KOPT-K1 (cell line): Measurements from ENCODE around the gene KRTAP5-4.
"Not testable (repeated sequence)": the region's sequence is repeated elsewhere in the genome, so short reads cannot be mapped to it uniquely, and the experiment has no call there.

Experiments
- H3K27ac ChIP-seq: fragments of 200-600 bp; sonication (generic); 2 replicates; pipeline ENCODE4 v1.5.1; 2016; ENCODE audit warnings: antibody characterized with exemption, mild to moderate bottlenecking, low read depth, low read length; ENCODE audit not compliant: poor library complexity, severe bottlenecking
- H3K36me3 ChIP-seq: fragments of 200-600 bp; sonication (generic); 2 replicates; pipeline ENCODE4 v1.5.1; 2017; ENCODE audit warnings: antibody characterized with exemption, mild to moderate bottlenecking, low read length, moderate library complexity; ENCODE audit not compliant: insufficient read depth
- H3K9me3 ChIP-seq: fragments of 200-600 bp; sonication (generic); 2 replicates; pipeline ENCODE4 v1.5.1; 2017; ENCODE audit warnings: antibody characterized with exemption, low read length, mild to moderate bottlenecking; ENCODE audit not compliant: insufficient read depth, poor library complexity, severe bottlenecking

The KRTAP5-4 gene

GRCh38 chr11:1631066-1631568 lies 9.2 kb upstream of the KRTAP5-4 start:
- Histone ChIP-seq H3K9me3 (no peaks in the 10 kb centered on the region), H3K27ac (no peak overlapping the region), H3K36me3 (no peaks in the 10 kb centered on the region)

- Histone ChIP-seq H3K27ac (no peak overlapping the region), H3K9me3 (no peaks in the 10 kb centered on the region), H3K36me3 (no peaks in the 10 kb centered on the region)
Observed at GRCh38 chr11:1630271-1630670, 8.3 kb upstream of the KRTAP5-4 start.

- Histone ChIP-seq H3K27ac (no peak within 1 kb of the TSS), H3K36me3 (no peaks in the 10 kb centered on the region), H3K9me3 (no peaks in the 10 kb centered on the region)
Observed at GRCh38 chr11:1629326-1630185, 7.6 kb upstream of the KRTAP5-4 start, which contains the start of gene KRTAP5-5. Gene KRTAP5-5, plus strand, starts transcription at chr11:1629775. Its CDS starts 66 bp downstream, at chr11:1629841.

DNA sequence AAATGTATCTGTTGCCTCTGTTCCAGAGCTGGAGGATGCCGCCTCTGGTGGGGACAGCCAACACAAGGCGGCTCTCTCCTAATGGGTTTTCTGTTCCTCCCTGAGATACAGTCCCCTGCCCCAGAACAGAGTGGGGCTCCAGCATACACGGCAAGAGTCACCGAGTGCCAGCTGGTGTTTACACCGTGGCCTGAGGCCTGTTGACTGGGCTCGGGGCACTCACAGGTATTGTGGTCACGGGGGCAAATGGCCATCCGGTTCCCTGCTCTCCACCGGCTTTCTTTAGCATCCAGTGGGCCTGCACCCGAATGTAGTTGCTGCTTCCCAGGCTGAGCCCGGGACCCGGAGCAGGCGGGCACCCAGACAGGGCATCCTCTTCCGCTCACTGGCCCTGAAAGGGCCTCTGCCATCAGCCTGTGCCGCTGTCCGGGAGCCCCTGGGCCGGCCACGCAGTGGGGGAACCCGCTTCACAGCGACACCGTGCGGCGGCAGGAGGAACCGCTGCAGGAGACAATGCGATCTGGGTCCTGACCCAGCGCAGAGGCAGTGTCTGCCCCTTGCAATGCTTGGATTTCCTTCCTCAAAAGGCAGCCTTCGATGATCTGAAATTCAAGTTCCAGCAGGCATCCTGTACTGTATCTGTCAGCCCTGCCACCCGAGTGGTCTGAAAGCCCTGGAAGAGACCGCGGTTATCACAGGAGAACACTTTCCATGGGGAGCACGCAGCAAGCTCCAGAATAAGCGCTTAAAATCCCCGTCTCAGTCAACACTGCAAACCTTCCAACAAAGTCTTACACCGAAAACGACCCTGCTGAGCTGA lies 6.8 kb upstream of the KRTAP5-4 start:
- Histone ChIP-seq H3K27ac (no peak overlapping the region), H3K9me3 (no peaks in the 10 kb centered on the region), H3K36me3 (no peaks in the 10 kb centered on the region)

DNA sequence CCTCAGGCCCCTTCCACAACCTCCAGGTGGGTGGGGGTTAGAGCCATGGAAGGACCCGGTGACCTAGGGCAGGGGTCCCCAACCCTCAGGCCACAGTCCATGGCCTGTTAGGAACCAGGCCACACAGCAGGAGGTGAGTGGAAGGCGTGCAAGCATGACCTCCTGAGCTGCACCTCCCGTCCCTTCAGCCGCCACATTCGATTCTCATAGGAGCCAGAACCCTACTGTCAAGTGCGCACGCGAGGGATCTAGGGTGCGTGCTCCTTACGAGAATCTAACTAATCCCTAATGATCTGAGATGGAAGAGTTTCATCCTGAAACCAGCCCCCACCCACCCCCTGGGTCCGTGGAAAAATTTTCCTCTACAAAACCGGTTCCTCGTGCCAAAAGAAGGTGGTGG lies 3.6 kb upstream of the KRTAP5-4 start:
- H3K9me3 ChIP-seq: no peaks in the 10 kb centered on the region
- no peaks in the 10 kb centered on the region for H3K36me3 ChIP-seq
- H3K27ac ChIP-seq: no peak overlapping the region

- H3K27ac ChIP-seq: no peak overlapping the region
- H3K9me3 ChIP-seq: no peaks in the 10 kb centered on the region
- no peaks in the 10 kb centered on the region for H3K36me3 ChIP-seq
Observed at GRCh38 chr11:1624621-1625020, 2.7 kb upstream of the KRTAP5-4 start.

DNA sequence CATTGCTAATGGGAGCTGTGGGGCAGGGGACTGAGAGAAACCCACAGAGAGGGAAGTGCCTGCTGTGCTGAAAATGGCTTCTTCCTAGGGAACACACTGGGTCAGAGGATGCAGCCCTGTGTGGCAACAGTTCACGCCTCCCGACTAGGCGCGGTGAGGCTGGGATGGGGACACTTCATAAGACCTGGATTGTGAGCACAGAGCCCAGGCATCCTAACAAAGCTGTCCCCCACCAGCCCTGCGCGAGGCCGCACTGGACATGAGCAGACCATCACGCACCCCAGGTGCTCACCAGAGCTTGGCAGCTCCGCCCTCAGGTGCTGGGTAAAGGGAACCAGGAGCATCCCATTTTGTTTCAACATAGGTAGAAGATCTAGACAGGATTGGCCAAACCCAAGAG lies 1.8 kb upstream of the KRTAP5-4 start:
- Histone ChIP-seq H3K27ac (no peak overlapping the region), H3K36me3 (no peaks in the 10 kb centered on the region), H3K9me3 (no peaks in the 10 kb centered on the region)

GRCh38 chr11:1619449-1619848 lies 2.5 kb downstream of the KRTAP5-4 start:
- H3K36me3 ChIP-seq: no peaks in the 10 kb centered on the region
- no peak overlapping the region for H3K27ac ChIP-seq

GRCh38 chr11:1618231-1618630 lies 3.7 kb downstream of the KRTAP5-4 start:
- Histone ChIP-seq H3K36me3 (no peaks in the 10 kb centered on the region), H3K27ac (no peak overlapping the region), H3K9me3 (no peaks in the 10 kb centered on the region)

More at GRCh38 chr11:1619449-1619848, 2.5 kb downstream of the KRTAP5-4 start:
- no peaks in the 10 kb centered on the region for H3K9me3 ChIP-seq

GRCh38 chr11:1608363-1608762 lies 13.6 kb downstream of the KRTAP5-4 start, which contains the start of gene KRTAP5-3:
Gene KRTAP5-3, minus strand, starts transcription at chr11:1608463. Its CDS starts 78 bp downstream, at chr11:1608385.
- Histone ChIP-seq H3K36me3 (no peaks in the 10 kb centered on the region), H3K27ac (no peak within 1 kb of the TSS), H3K9me3 (no peaks in the 10 kb centered on the region)

DNA sequence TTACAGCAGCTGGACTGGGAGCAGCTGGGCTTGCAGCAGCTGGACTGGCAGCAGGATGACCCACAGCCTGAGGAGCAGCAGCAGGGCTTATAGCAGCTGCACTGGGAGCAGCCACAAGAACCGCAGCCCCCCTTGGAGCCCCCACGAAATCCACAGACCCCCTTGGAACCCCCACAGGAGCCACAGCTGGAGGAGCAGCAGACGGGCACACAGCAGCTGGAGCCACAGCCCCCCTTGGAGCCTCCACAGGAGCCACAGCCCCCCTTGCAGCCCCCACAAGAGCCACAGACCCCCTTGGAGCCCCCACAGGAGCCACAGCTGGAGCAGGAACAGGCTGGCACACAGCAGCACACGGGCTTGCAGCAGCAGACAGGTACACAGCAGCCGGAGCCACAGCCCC lies 14.0 kb downstream of the KRTAP5-4 start:
- H3K36me3 ChIP-seq, H3K27ac ChIP-seq, H3K9me3 ChIP-seq: not testable (repeated sequence)

GRCh38 chr11:1607156-1607845 lies 14.6 kb downstream of the KRTAP5-4 start:
- H3K27ac ChIP-seq, H3K36me3 ChIP-seq, H3K9me3 ChIP-seq: not testable (repeated sequence)

- not testable (repeated sequence) for H3K9me3 ChIP-seq, H3K36me3 ChIP-seq, H3K27ac ChIP-seq
Observed at GRCh38 chr11:1605923-1606322, 16.0 kb downstream of the KRTAP5-4 start.

GRCh38 chr11:1604711-1605110 lies 17.2 kb downstream of the KRTAP5-4 start:
- H3K9me3 ChIP-seq: no peaks in the 10 kb centered on the region
- no peak overlapping the region for H3K27ac ChIP-seq
- no peaks in the 10 kb centered on the region for H3K36me3 ChIP-seq

- H3K36me3 ChIP-seq: no peaks in the 10 kb centered on the region
- H3K27ac ChIP-seq: no peak overlapping the region
- no peaks in the 10 kb centered on the region for H3K9me3 ChIP-seq
Observed at GRCh38 chr11:1604181-1604580, 17.8 kb downstream of the KRTAP5-4 start.
